ENCODE measurements around the gene OSER1.

- TF ChIP-seq EP300 (IDR thresholded peaks at IDR 0.05) (no peak), CTCF (IDR thresholded peaks at IDR 0.05) (peak; percentile 55 to 74 (median 74))
These were observed 4.6 kb upstream of the OSER1 start for GRCh38 chr20:44215125-44215524.

Measured in esophagus muscularis mucosa (tissue), 3 donors.